AG04450 (cell line): Measurements from ENCODE around the gene PARD6B. TPM values are rescaled to one million over a fixed set of nuclear protein-coding genes. Genes with fewer than 3 reads are reported as not detected.

Experiments
- CTCF ChIA-PET: fragments of 300-600, 350-600 bp; formaldehyde crosslinking; extraction: SDS; loops from one replicate; lab custom pipeline; 2022; ENCODE audit warnings: antibody characterized with exemption, inconsistent platforms; lab: Charles Lee
- POLR2A ChIA-PET: fragments of 350-600 bp; formaldehyde crosslinking; extraction: SDS; loops from one replicate; lab custom pipeline; 2021; ENCODE audit warnings: antibody characterized with exemption, inconsistent platforms; lab: Yijun Ruan, JAX
- DNase-seq: peaks from one replicate; pipeline ENCODE4 v3.0.0-alpha.2; 2011; ENCODE audit warnings: low read depth, low spot score
- H3K27ac ChIP-seq: one replicate; pipeline ENCODE4 v1.5.1; 2012; ENCODE audit warnings: low read depth, low read length, control low read depth
- H3K27me3 ChIP-seq: one replicate; pipeline ENCODE4 v1.6.0; 2012; ENCODE audit warnings: low read length; ENCODE audit not compliant: control insufficient read depth, insufficient read depth
- H3K4me3 ChIP-seq: 2 replicates; pipeline ENCODE4 v1.5.1; 2011; ENCODE audit warnings: mild to moderate bottlenecking, low read depth, low read length, control low read depth
- H3K9me3 ChIP-seq: 2 replicates; pipeline ENCODE4 v1.5.1; 2012; ENCODE audit warnings: low read length; ENCODE audit not compliant: control insufficient read depth, insufficient read depth
- polyA plus RNA-seq: library from polyadenylated mRNA; depleted of rRNA; stranded (reverse); fragments of >200 nt; gene quantifications from 2 replicates; pipeline ENCODE4 v1.2.3, GENCODE V29; 2011
- TF ChIP-seq, protein P1 (sequence below): IDR thresholded peaks from 2 replicates; pipeline ENCODE4 v1.5.1; 2011; ENCODE audit warnings: low read depth, low read length, control low read depth, inconsistent platforms

The PARD6B gene
- polyA plus RNA-seq, 1 experiment, result 0.71 TPM

DNA sequence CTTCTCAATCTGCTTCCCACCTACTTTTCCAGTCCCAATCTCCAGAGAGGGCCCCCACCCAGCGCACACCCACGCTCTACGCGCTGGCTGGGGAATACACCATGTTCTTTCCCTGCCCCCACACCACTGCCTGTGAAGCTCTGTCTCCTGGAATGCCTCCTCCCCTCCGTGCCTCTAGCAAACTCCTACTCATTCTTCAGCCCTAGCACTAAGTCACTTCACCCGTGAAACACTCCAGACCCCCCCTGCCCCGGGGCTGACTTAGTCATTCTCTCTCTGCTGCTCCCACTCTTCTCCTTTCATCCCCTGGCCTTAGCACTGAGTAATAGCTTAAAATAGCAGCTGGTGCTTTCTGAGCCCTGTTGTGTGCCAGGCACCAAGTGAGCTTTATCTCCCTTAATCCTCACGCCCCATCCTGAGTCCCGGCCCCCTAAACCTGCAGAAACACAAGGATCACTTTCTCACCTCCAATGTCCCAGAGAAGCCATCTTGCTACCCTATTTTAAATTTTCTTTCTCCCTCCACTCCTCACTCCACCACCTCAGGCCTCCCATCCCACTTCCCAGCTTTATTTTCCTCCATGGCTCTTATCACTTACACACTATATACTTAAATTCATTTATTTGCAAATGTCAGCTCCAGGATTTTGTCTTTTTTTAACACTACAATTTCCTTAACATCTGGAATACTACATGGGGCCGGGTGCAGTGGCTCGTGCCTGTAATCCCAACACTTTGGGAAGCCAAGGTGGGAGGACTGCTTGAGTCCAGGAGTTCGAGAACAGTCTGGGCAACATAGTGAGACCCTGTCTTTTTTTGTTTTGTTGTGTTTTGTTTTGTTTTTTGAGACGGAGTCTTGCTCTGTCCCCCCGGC is 6.3 kb upstream of the PARD6B start:
- DNase-seq, result peak; percentile 90
- Histone ChIP-seq H3K27me3 (no peaks in the 10 kb centered on the region), H3K9me3 (no peaks in the 10 kb centered on the region), H3K27ac (peak overlapping the region; percentile 82), H3K4me3 (no peak overlapping the region; the same call in 1 of the 2 replicates)
- TF ChIP-seq, protein P1, sequence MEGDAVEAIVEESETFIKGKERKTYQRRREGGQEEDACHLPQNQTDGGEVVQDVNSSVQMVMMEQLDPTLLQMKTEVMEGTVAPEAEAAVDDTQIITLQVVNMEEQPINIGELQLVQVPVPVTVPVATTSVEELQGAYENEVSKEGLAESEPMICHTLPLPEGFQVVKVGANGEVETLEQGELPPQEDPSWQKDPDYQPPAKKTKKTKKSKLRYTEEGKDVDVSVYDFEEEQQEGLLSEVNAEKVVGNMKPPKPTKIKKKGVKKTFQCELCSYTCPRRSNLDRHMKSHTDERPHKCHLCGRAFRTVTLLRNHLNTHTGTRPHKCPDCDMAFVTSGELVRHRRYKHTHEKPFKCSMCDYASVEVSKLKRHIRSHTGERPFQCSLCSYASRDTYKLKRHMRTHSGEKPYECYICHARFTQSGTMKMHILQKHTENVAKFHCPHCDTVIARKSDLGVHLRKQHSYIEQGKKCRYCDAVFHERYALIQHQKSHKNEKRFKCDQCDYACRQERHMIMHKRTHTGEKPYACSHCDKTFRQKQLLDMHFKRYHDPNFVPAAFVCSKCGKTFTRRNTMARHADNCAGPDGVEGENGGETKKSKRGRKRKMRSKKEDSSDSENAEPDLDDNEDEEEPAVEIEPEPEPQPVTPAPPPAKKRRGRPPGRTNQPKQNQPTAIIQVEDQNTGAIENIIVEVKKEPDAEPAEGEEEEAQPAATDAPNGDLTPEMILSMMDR, result no peak
- CTCF ChIA-PET, result interaction anchor here (1.0 to 2.1 kb wide), 5 partner anchors 11 to 421 kb away, joined by 3 to 14 read pairs (median 4); no protein-coding TSS in a partner anchor
- POLR2A ChIA-PET, result interaction anchor here (0.6 to 1.6 kb wide), 10 partner anchors 11 to 184 kb away, joined by 3 to 7 read pairs (median 4); no protein-coding TSS in a partner anchor

DNA sequence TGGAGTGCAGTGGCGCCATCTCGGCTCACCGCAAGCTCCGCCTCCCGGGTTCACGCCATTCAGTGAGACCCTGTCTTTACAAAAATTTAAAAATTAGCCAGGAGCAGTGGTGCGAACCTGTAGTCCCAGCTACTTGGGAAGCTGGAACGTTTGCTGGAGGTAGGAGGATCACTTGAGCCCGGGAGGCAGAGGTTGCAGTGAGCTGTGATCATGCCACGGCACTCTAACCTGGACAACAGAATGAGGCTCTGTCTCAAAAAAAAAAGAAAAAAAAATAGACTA is 5.7 kb upstream of the PARD6B start:
- TF ChIP-seq, protein P1, result no peak
- ChIA-PET POLR2A (interaction anchor here (1.6 kb wide), 1 partner anchor 70 kb away, joined by 5 read pairs; no protein-coding TSS in a partner anchor), CTCF (interaction anchor here (1.0 to 2.1 kb wide), 3 partner anchors 24 to 90 kb away, joined by 4 to 14 read pairs (median 6); no protein-coding TSS in a partner anchor)
- Histone ChIP-seq H3K27me3 (no peaks in the 10 kb centered on the region), H3K4me3 (no peak overlapping the region), H3K27ac (no peak overlapping the region), H3K9me3 (no peaks in the 10 kb centered on the region)
- no peak for DNase-seq

DNA sequence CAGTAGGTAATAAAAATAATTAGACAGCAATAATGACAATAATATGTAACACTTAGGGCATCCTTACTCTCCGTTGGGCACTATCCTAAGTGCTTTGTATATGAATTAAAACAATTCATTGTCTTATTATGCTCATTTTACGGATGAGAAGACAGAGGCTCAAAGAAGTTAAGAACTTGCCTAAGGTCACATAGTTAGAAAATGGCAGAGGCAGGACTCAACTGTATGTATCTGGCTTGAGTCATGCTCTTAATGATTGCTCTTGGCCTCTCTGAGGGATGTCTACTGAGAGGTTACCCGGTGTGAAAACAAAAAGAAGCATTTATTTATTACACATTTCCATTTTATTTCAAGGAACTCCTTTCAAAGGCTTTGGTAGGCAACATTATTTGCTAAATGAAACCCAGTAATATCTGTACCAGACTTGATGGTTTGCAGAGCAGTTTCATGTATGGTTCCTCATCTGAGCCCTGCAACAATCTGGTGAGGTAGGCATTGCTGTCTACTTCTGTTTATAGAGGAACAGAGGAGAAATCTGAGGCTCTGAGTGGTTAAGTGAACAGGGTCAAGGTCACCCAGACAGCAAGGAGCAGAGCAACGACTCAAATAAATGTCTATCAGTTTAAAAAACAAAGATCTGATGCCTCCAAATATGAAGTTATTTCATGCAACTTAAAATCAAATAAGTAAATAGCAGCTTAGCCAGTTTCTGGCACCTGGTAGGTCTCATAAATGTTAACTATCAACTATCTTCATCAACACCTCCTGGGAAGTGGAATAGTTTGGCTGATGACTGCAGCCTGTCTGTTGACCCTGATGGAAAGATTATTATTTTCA is 4.2 kb upstream of the PARD6B start:
- no peak overlapping the region for H3K27ac ChIP-seq
- H3K9me3 ChIP-seq, result no peaks in the 10 kb centered on the region
- ChIA-PET POLR2A (no interaction called here), CTCF (interaction anchor here (1.3 to 1.8 kb wide), 4 partner anchors 14 to 91 kb away, joined by 3 to 9 read pairs (median 6); no protein-coding TSS in a partner anchor)
- no peaks in the 10 kb centered on the region for H3K27me3 ChIP-seq
- TF ChIP-seq, protein P1, result no peak
- no peak overlapping the region for H3K4me3 ChIP-seq
- no peak for DNase-seq

DNA sequence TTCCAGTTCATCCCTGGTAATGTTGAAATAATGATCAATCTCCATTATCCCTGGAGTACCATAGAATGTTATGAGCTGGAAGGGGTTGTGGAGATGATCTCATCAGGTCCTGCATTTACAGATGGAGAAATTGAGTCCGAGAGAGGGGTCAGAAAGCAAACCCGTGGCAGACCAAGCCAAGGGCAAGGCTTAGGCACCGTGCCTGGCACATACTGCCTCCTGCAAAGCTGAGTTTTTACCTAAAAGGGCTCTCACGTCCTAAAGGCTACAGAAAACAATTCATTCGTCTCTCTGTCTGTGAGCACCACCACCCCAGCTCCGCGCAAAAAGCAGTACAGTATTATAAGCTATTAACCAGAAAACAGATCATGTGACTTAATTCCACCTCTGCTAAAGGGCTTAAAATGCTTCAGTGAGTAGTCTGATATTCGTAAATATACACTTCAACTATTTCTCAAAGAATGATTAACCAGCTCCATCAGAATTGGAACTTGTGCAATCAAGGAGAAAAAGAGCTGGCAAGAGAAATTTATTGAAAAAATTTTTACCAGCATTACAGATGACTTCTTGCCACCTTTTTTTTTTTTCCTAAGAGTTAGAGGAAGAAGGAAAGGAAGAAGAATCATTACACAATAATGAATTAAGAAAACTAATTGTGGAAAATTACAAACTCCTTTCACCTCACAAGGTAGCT is 3.4 kb upstream of the PARD6B start:
- no peak for DNase-seq
- Histone ChIP-seq H3K27me3 (peaks cover 2% of the 10 kb centered on the region), H3K27ac (no peak overlapping the region), H3K9me3 (no peaks in the 10 kb centered on the region), H3K4me3 (no peak overlapping the region)
- CTCF ChIA-PET, result interaction anchor here (0.6 to 1.8 kb wide), 5 partner anchors 15 to 1662 kb away, joined by 3 to 9 read pairs (median 5); no protein-coding TSS in a partner anchor
- POLR2A ChIA-PET, result interaction anchor here (0.8 kb wide), 1 partner anchor 98 kb away, joined by 3 read pairs; no protein-coding TSS in a partner anchor
- TF ChIP-seq, protein P1, result no peak
